Hepatocyte (in vitro differentiated cells): ENCODE results near the gene TMEM182. TPM values are rescaled to one million over a fixed set of nuclear protein-coding genes. Genes with fewer than 3 reads are reported as not detected.

Experiments
- DNase-seq: peaks from one replicate; pipeline ENCODE4 v3.0.0-alpha.2; 2016; ENCODE audit warnings: low spot score
- H2AFZ ChIP-seq: fragments of 200-600 bp; sonication (generic); 2 replicates; pipeline ENCODE4 v1.6.0; 2016; ENCODE audit warnings: antibody characterized with exemption, mild to moderate bottlenecking
- H3K27ac ChIP-seq: fragments of 200-600 bp; sonication (generic); 2 replicates; pipeline ENCODE4 v1.5.1; 2016; ENCODE audit warnings: mild to moderate bottlenecking
- H3K27me3 ChIP-seq: fragments of 200-600 bp; sonication (generic); 2 replicates; pipeline ENCODE4 v1.6.1; 2016
- H3K36me3 ChIP-seq: fragments of 200-600 bp; sonication (generic); replicated peaks from 2 replicates; pipeline ENCODE4 v1.5.1; 2016; ENCODE audit warnings: low read depth; ENCODE audit not compliant: insufficient read depth
- H3K4me1 ChIP-seq: fragments of 200-600 bp; sonication (generic); 2 replicates; pipeline ENCODE4 v1.5.1; 2016; ENCODE audit warnings: mild to moderate bottlenecking, moderate library complexity; ENCODE audit not compliant: insufficient read depth
- H3K4me2 ChIP-seq: fragments of 200-600 bp; sonication (generic); 2 replicates; pipeline ENCODE4 v1.6.0; 2016
- H3K4me3 ChIP-seq: fragments of 200-600 bp; sonication (generic); 2 replicates; pipeline ENCODE4 v1.5.1; 2016; ENCODE audit warnings: mild to moderate bottlenecking
- H3K79me2 ChIP-seq: fragments of 200-600 bp; sonication (generic); 2 replicates; pipeline ENCODE4 v1.6.0; 2017; ENCODE audit warnings: mild to moderate bottlenecking
- H3K9me2 ChIP-seq: fragments of 200-600 bp; sonication (generic); replicated peaks from 2 replicates; pipeline ENCODE4 v1.6.0; 2017; ENCODE audit warnings: mild to moderate bottlenecking; ENCODE audit not compliant: insufficient read depth
- H3K9me3 ChIP-seq: fragments of 200-600 bp; sonication (generic); 2 replicates; pipeline ENCODE4 v1.5.1; 2016; ENCODE audit warnings: low read depth, mild to moderate bottlenecking
- H4K20me1 ChIP-seq: fragments of 200-600 bp; sonication (generic); 2 replicates; pipeline ENCODE4 v1.6.0; 2016; ENCODE audit warnings: mild to moderate bottlenecking; ENCODE audit not compliant: insufficient read depth, poor library complexity, severe bottlenecking
- CTCF ChIP-seq: fragments of 200-600 bp; sonication (generic); IDR thresholded peaks from 2 replicates; pipeline ENCODE4 v1.5.1; 2016; ENCODE audit warnings: antibody characterized with exemption, mild to moderate bottlenecking; ENCODE audit not compliant: poor library complexity
- EZH2 ChIP-seq: fragments of 200-600 bp; sonication (generic); IDR thresholded peaks from 2 replicates; pipeline ENCODE4 v1.6.1; 2016; ENCODE audit warnings: antibody characterized with exemption, mild to moderate bottlenecking, borderline replicate concordance
- EZH2phosphoT487 ChIP-seq: fragments of 200-600 bp; sonication (generic); IDR thresholded peaks from one replicate; pipeline ENCODE4 v1.6.1; 2018; ENCODE audit warnings: antibody characterized with exemption, mild to moderate bottlenecking, low read depth, moderate library complexity; ENCODE audit not compliant: unreplicated experiment, severe bottlenecking
- WGBS: methylation state at CpG from one replicate; pipeline ENCODE4 v1.1.6; 2016; ENCODE audit warnings: low lambda C conversion rate; ENCODE audit errors: missing lambda C conversion rate; 5-methylcytosine and 5-hydroxymethylcytosine counted together
- polyA plus RNA-seq: library from polyadenylated mRNA; unstranded; fragments of >200 nt; fragmentation: Nextera tagmentation; extraction: Ambion mirVana; gene quantifications from 2 replicates; pipeline ENCODE4 v1.2.1, GENCODE V29; 2016
- total RNA-seq: library from RNA; depleted of rRNA; stranded (reverse); fragments of >200 nt; gene quantifications from 2 replicates; pipeline ENCODE4 v1.2.3, GENCODE V29; 2014

The TMEM182 gene
- total and polyA plus RNA-seq, 2 experiments from 2014 or later = 3.3 to 5.1 TPM

GRCh38 chr2:102753563-102754159 lies 8.2 kb upstream of the TMEM182 start:
- TF ChIP-seq EZH2 (no peak), CTCF (peak; percentile 78)
- Histone ChIP-seq H3K4me1 (no peaks in the 10 kb centered on the region), H4K20me1 (no peaks in the 10 kb centered on the region), H3K27ac (no peak overlapping the region), H3K79me2 (no peaks in the 10 kb centered on the region), H3K36me3 (no peaks in the 10 kb centered on the region), H3K9me3 (no peaks in the 10 kb centered on the region), H2AFZ (no peak overlapping the region), H3K9me2 (no peaks in the 10 kb centered on the region), H3K27me3 (no peaks in the 10 kb centered on the region), H3K4me3 (no peak overlapping the region), H3K4me2 (no peak overlapping the region)
- 70% methylated on average over 7 of the region's 7 CpGs for WGBS
- DNase-seq = peak; percentile 71

- H3K4me3 ChIP-seq = no peak overlapping the region
- H3K36me3 ChIP-seq = no peaks in the 10 kb centered on the region
- no peaks in the 10 kb centered on the region for H3K9me2 ChIP-seq
- no peaks in the 10 kb centered on the region for H3K4me1 ChIP-seq
- no peak for DNase-seq
- H2AFZ ChIP-seq = no peak overlapping the region
- TF ChIP-seq CTCF (no peak), EZH2phosphoT487 (no peak), EZH2 (no peak)
- no peak overlapping the region for H3K4me2 ChIP-seq
- no peaks in the 10 kb centered on the region for H3K79me2 ChIP-seq
- H3K27me3 ChIP-seq = no peaks in the 10 kb centered on the region
- no peaks in the 10 kb centered on the region for H4K20me1 ChIP-seq
- 63% methylated on average over 3 of the region's 3 CpGs for WGBS
- no peaks in the 10 kb centered on the region for H3K9me3 ChIP-seq
- H3K27ac ChIP-seq = no peak overlapping the region
Measured at GRCh38 chr2:102754456-102755145, 7.2 kb upstream of the TMEM182 start.

- WGBS = 74% methylated on average over 4 of the region's 4 CpGs
- TF ChIP-seq EZH2phosphoT487 (no peak), CTCF (no peak), EZH2 (no peak)
- H3K4me2 ChIP-seq = no peak overlapping the region
Measured at GRCh38 chr2:102755284-102755683, 6.5 kb upstream of the TMEM182 start.

More at GRCh38 chr2:102755284-102755683, 6.5 kb upstream of the TMEM182 start:
- Histone ChIP-seq H4K20me1 (no peaks in the 10 kb centered on the region), H3K36me3 (no peaks in the 10 kb centered on the region), H3K4me1 (no peaks in the 10 kb centered on the region), H3K27me3 (no peaks in the 10 kb centered on the region), H3K9me3 (no peaks in the 10 kb centered on the region), H3K27ac (no peak overlapping the region), H3K4me3 (no peak overlapping the region), H3K79me2 (no peaks in the 10 kb centered on the region), H3K9me2 (no peaks in the 10 kb centered on the region), H2AFZ (no peak overlapping the region)
- DNase-seq = no peak
